Loucy (cell line): ENCODE data around the gene GPX3.

ENCODE experiments used
- EZH2phosphoT487 ChIP-seq: fragments of 200-600 bp; IDR thresholded peaks from 2 replicates; pipeline ENCODE4 v1.6.1; 2018; ENCODE audit warnings: antibody characterized with exemption, mild to moderate bottlenecking, moderate library complexity, borderline replicate concordance
- TF ChIP-seq, protein P1 (sequence below): fragments of 200-600 bp; sonication (generic); conservative IDR thresholded peaks from 2 replicates; pipeline ENCODE4 v1.5.1; 2014; ENCODE audit warnings: mild to moderate bottlenecking, antibody characterized with exemption, low read length

GRCh38 chr5:151066920-151067319 lies 46.5 kb downstream of the GPX3 start:
- TF ChIP-seq, protein P1, sequence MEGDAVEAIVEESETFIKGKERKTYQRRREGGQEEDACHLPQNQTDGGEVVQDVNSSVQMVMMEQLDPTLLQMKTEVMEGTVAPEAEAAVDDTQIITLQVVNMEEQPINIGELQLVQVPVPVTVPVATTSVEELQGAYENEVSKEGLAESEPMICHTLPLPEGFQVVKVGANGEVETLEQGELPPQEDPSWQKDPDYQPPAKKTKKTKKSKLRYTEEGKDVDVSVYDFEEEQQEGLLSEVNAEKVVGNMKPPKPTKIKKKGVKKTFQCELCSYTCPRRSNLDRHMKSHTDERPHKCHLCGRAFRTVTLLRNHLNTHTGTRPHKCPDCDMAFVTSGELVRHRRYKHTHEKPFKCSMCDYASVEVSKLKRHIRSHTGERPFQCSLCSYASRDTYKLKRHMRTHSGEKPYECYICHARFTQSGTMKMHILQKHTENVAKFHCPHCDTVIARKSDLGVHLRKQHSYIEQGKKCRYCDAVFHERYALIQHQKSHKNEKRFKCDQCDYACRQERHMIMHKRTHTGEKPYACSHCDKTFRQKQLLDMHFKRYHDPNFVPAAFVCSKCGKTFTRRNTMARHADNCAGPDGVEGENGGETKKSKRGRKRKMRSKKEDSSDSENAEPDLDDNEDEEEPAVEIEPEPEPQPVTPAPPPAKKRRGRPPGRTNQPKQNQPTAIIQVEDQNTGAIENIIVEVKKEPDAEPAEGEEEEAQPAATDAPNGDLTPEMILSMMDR: no peak
- TF ChIP-seq EZH2phosphoT487: no peak
